Right lung (tissue), 5 donors: ENCODE measurements around the gene NLGN1. TPM values are rescaled to one million over a fixed set of nuclear protein-coding genes. Genes with fewer than 3 reads are reported as not detected.

ENCODE experiments used
- DNase-seq, 2 donors: peaks; one replicate each; pipeline ENCODE4 v3.0.0-alpha.2; 2013
- polyA plus RNA-seq, 5 donors: library from polyadenylated mRNA; unstranded; fragments of 120-200 nt; gene quantifications; one replicate each; pipeline versions ENCODE4 v1.2.1 to v1.2.3, GENCODE V29; 2013; ENCODE audit warnings: inconsistent platforms in 1 of 5, low replicate concordance in 1 of 5; ENCODE audit not compliant: insufficient read length in 5 of 5, insufficient read depth in 1 of 5

NLGN1 gene
- polyA plus RNA-seq, 5 donors, result 3.3 to 11.4 (median 8.6) TPM

DNA sequence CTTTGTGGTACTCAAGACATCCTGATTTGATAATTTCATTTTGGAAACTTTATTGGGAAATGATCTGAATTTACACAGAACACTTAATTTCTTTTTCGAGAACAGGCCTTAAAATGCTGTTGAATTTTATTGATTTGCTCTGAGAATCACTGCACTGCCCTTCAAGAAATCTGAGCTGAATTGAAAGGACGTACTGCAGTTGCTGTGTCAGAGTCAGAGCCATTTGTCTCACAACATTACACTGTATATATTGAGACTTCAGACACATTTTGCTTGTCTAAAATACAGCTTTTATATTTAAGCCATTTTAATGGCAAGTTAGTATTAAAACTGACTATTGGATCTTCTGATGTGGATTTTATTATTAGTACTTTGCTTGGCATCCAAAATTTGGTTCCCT lies 504.1 kb downstream of the NLGN1 start:
- no peak for DNase-seq

DNA sequence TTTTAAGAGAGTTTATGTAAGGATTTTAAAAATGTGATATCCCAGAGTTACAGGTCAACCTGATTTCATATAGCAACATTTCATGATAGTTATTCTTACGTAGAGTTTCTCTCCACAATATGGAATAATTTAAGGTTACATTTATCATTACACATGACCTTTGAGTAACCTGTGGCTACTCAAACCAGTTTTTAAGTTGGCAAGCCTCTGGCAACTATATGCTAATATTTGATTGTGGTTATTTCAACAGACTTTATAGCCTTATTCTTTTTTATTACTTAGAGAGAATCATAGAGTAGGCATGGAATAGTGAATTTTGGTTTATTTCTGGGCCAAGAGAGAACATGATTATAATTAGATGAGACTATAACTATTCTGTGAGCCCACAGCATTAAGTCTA lies 504.9 kb downstream of the NLGN1 start:
- DNase-seq, result no peak

DNA sequence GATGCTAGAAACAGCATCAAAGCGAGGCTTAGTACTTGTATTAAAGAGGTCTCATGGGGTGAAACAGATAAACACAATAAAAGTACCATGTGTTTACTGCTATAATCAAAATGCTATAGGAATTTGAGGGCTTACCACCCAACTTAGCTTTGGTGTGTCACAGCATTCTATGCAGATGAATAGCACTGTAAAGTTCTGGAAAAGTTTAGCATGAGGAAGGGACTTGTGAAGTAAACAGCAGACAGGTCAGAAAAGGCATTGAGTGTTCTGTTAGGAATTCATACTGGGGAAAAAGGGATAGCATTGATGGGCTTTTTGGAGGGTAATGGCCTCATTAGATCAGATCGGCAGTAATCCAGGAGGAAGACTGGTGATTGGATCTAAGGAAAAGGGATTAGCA lies 505.3 kb downstream of the NLGN1 start:
- no peak for DNase-seq

GRCh38 chr3:173905381-173905780 lies 507.8 kb downstream of the NLGN1 start:
- no peak for DNase-seq

- no peak for DNase-seq
These were observed 513.9 kb downstream of the NLGN1 start for GRCh38 chr3:173911446-173911845.

DNA sequence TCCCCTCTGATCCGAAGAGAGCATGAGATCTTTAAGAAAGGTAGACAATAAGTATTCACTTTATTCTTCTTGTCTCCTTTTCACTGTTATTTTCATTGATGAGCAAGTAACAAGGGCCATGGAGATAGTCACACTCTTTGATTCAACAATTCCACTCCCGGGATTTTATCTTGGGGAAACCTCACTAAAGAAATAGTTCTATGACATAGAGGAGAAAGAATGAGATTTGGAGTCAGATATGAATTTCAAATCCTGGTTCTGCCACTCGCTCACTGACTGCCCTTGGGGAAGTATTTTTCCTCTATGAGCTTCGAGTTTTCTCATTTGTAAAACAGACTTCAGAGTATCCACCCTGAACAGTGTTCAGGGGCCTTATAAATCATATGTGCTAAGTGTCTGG lies 514.6 kb downstream of the NLGN1 start:
- no peak for DNase-seq

DNA sequence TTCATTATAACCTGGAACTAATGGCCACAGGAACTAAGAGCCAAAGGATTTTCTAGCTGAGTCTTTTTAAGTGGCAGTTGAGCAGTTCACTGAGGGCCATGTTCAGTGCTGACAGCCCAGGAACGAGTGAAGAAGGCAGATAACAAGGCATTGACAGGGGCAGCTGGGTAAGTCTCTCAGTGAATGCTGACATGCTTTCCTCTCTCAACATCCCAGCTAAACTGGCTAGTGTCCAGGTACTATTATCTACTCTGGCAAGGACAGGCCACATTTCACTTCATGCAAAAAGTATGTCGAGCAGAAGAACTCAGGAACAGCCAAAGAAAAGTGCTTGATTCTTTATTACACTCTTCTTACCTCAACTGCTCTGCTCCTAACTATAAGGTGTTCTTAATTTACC lies 515.9 kb downstream of the NLGN1 start:
- no peak for DNase-seq

DNA sequence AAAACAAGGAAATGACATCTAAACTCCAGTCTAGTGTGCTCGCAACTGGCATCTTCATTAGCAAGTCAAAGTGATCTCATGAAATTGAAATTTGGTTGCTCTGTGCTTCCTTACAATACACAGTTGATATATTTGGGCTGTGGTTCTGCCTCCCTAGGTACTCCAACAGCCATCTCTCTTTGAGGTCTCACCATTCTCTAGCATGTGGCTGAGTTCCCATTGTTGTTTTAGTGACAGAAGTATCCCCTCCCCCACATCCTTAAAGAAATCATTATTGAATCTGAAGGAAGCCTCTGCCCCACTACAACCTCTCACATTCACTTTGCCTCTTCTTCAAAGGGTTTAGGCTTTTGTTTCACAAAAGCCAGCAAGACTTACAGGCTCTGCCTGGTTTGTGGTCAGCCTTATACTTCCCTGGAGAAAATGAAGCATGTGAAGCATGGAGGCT lies 516.5 kb downstream of the NLGN1 start:
- DNase-seq, result no peak

DNA sequence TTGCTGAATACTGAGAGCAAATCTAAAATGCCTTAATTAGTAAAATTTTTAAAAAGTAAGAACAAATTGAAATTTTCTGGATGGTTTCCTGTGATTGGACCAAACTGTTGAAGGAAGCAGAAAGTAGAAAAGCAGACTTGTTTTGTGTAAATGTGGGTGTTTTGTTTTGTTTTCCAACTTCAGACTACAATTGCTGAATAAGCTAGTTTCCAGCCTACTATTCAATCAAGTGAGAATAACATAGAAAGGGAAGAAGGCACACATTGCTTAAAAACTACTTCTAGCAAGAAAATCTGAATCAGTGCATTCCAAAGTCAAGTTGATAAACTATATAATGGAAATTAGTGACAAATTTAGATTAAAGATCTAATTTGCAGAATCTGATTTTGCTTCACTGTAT lies 519.3 kb downstream of the NLGN1 start:
- DNase-seq, result no peak

- DNase-seq, result no peak
These were observed 522.8 kb downstream of the NLGN1 start for GRCh38 chr3:173920386-173920785.

DNA sequence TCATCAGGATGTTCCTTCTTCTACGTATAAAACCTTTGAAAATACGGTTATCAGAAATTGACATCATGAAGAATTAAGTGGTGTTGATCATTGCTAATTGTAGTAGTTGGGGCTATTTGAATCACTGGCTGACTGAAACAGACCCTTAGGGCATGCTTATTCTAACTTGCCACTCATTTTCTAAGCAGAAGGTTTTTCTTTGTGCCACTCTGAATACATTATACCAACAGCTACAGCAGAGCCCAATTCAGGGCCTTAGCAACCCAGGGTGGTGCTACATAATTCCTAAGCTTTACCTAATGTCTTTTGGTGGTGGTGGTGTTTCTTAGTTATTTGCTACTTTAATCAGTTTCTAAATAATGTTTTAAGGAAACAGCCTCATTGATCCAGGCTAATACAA lies 524.2 kb downstream of the NLGN1 start:
- DNase-seq, result no peak

GRCh38 chr3:173923204-173923603 lies 525.7 kb downstream of the NLGN1 start:
- DNase-seq, result no peak

DNA sequence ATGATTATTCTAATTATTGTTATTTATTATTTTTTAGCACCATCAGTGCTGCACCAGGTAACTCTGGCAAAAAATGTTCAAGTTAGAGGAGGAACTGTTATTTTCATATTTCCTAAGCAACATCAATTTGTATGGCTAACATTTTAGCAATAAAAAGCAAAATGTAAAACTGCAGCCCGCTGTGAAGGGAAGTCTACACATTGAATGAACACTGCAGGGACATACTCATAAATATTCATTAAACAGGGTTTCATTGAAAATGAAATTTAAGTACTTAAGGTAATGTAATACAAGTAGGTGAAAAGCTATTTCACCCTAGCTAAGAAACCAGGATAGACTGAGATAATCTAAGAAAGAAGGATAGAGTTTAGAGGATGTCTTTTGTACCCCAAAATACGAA lies 532.7 kb downstream of the NLGN1 start:
- DNase-seq, result no peak

- no peak for DNase-seq
These were observed 535.1 kb downstream of the NLGN1 start for GRCh38 chr3:173932624-173933023.

DNA sequence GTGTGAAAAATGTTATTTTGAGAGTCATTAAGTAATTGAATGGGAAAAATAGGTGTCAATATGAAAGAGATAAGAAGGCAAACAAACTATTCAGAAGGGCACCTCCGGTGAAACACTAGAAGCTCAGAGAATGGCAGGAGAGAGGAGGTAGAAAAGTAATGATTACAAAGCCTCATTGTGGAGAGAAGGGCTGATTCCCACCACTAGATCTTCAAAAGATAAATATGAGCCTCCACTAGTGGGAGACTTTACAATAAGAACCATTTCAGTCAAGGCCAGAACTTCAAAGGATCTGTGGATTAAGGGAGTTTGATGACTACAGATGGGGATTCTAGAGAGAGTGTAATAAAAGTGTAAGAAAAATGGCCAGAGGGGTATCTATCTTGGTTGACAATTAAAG lies 535.6 kb downstream of the NLGN1 start:
- no peak for DNase-seq

- DNase-seq, result no peak
These were observed 538.8 kb downstream of the NLGN1 start for GRCh38 chr3:173936316-173936715.

DNA sequence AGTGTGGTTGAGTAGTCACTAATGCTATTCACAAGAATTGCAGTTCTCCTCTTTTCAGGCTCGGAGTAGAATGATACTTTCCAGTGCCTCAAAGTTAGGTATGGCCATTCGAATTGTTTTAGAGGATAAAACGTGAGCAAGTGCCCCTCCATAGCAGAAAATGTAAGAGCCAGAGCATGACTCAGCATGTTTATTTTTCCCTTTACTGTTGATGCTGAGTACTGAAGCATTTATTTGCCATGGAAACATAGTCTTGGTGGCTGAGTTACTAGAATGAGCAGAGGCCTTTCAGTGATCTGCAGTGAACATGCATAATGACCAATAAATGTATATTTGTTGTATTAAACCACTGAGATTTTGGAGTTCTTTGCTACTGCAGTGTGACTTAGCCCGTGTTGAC lies 540.6 kb downstream of the NLGN1 start:
- peak; percentile 15 to 27 for DNase-seq

- no peak for DNase-seq
These were observed 541.1 kb downstream of the NLGN1 start for GRCh38 chr3:173938616-173939015.

GRCh38 chr3:173939331-173939730 lies 541.8 kb downstream of the NLGN1 start:
- DNase-seq, result no peak

DNA sequence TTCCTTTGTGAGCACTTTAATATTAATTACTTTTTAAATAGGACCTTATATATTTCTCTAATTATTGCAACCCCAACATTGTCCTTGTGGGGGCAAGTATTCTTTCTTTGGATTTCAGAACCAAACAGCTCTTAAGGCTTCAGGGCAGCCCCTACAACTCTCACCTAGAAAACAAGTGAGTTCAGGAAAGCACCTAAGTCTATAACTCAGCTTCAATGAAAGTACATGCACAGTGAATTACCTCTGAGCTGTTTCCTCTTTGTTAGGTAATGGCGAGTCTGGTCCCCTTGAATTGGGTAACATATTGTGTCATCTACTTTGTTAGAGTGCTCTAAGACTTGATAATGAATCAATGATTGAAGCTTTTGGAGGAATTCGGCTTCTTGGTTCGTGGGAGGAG lies 545.7 kb downstream of the NLGN1 start:
- DNase-seq, result no peak

DNA sequence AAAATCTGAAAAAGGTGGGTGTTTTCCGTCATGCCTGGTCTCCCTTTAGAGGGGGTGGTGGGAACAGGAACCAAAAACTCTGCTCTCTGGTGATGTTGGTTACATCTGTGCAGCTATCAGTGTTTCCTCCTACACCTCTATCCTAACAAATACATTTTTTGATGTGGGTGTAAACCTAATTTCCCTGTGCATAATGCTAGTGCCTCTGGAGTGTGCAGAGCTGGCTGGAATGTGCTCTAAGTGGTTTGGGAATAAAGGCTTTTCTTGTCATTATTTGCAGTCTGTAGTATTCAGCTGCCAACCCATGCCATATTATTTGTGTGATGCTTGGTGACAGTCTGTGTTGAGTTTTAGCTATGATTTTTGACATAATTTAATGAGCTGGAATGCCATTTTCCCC lies 547.6 kb downstream of the NLGN1 start:
- DNase-seq, result no peak

- DNase-seq, result no peak
These were observed 548.3 kb downstream of the NLGN1 start for GRCh38 chr3:173945806-173946205.

DNA sequence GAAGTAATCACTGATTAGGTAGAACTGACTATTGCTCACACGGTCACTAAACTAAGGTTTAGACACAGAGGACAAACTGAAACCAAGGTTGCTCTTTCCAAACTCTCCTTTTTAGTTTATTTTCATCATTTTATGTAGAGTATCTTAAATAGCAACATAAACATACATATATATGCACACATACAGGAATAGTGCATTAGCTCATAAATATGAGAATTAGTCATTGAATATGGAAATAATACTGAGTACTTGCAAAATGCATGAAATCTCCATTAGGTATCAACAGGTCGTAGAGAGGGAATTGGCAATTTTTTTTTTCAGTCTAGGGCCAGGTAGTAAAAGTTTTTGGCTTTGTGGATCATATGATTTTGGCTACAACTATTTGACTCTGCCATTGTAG lies 557.1 kb downstream of the NLGN1 start:
- no peak for DNase-seq

DNA sequence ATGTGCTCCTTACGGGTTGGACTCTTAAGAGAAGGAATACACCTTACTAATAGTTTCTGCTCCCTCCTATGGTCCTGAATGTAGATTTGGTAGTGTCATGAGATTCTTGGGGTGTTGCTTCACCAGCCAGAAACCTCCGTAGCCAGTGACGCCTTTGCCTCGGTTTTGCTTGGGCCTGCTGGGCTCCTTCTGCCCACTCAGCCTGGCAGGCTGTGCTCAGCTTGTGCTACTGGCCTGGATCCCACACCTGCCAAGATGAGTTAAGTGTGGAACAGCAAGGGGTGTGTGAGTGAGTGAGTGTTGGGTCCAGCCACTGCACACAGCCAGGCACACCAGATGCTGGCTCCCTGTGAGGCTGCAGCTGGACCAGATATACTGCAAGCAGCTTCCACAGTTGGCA lies 560.1 kb downstream of the NLGN1 start:
- no peak for DNase-seq

GRCh38 chr3:173958805-173959204 lies 561.3 kb downstream of the NLGN1 start:
- no peak for DNase-seq
